Endothelial cell (in vitro differentiated cells): ENCODE data around the gene MOCS2. TPM values are rescaled to one million over a fixed set of nuclear protein-coding genes. Genes with fewer than 3 reads are reported as not detected.
"Not testable (repeated sequence)": the region's sequence is repeated elsewhere in the genome, so short reads cannot be mapped to it uniquely, and the experiment has no call there.

Experiments used
- DNase-seq: peaks from one replicate; pipeline ENCODE4 v3.0.0; 2021; ENCODE audit warnings: low spot score
- H3K27ac Mint-ChIP-seq: one replicate; pipeline ENCODE4 v1.8.0; 2021; ENCODE audit warnings: mixed read lengths, inconsistent platforms; ENCODE audit not compliant: unreplicated experiment
- H3K27me3 Mint-ChIP-seq: one replicate; pipeline ENCODE4 v1.8.0; 2021; ENCODE audit warnings: mild to moderate bottlenecking, moderate library complexity, mixed read lengths, inconsistent platforms; ENCODE audit not compliant: unreplicated experiment
- H3K36me3 Mint-ChIP-seq: one replicate; pipeline ENCODE4 v1.8.0; 2021; ENCODE audit warnings: mild to moderate bottlenecking, low read depth, mixed read lengths, inconsistent platforms; ENCODE audit not compliant: unreplicated experiment
- H3K4me1 Mint-ChIP-seq: one replicate; pipeline ENCODE4 v1.8.0; 2021; ENCODE audit warnings: mild to moderate bottlenecking, mixed read lengths, inconsistent platforms; ENCODE audit not compliant: unreplicated experiment
- H3K4me3 Mint-ChIP-seq: one replicate; pipeline ENCODE4 v1.8.0; 2021; ENCODE audit warnings: mild to moderate bottlenecking, mixed read lengths, inconsistent platforms; ENCODE audit not compliant: unreplicated experiment
- H3K9me3 Mint-ChIP-seq: one replicate; pipeline ENCODE4 v1.8.0; 2021; ENCODE audit warnings: mixed read lengths, inconsistent platforms; ENCODE audit not compliant: unreplicated experiment
- CTCF ChIP-seq: fragments of 200-600 bp; sonication (generic); IDR thresholded peaks from one replicate; pipeline ENCODE4 v1.5.0; 2021; ENCODE audit warnings: antibody characterized with exemption; ENCODE audit not compliant: unreplicated experiment
- total RNA-seq: library from RNA; stranded (reverse); fragmentation: NEBNext Ultra II Directional; extraction: Animal tissue kit (Norgen Biotek cat#: 25700); gene quantifications from one replicate; pipeline ENCODE4 v1.2.1, GENCODE V29; 2021; ENCODE audit not compliant: unreplicated experiment

MOCS2 gene
- total RNA-seq, 1 donor from 2014 or later: 29.6 TPM

- H3K27ac Mint-ChIP-seq: no peak overlapping the region
- no peak overlapping the region for H3K4me3 Mint-ChIP-seq
- TF ChIP-seq CTCF: no peak
- H3K36me3 Mint-ChIP-seq: no peaks in the 10 kb centered on the region
- no peaks in the 10 kb centered on the region for H3K9me3 Mint-ChIP-seq
- peaks cover 3% of the 10 kb centered on the region for H3K4me1 Mint-ChIP-seq
- DNase-seq: no peak
- peaks cover 1% of the 10 kb centered on the region for H3K27me3 Mint-ChIP-seq
Measured at GRCh38 chr5:53118879-53119278, 9.3 kb upstream of the MOCS2 start.

- TF ChIP-seq CTCF: no peak
- Mint-ChIP-seq H3K4me3 (no peak overlapping the region), H3K27ac (no peak overlapping the region), H3K27me3 (peaks cover 1% of the 10 kb centered on the region), H3K9me3 (no peaks in the 10 kb centered on the region), H3K36me3 (no peaks in the 10 kb centered on the region), H3K4me1 (peaks cover 3% of the 10 kb centered on the region)
- no peak for DNase-seq
Measured at GRCh38 chr5:53116597-53116996, 7.0 kb upstream of the MOCS2 start.

- no peaks in the 10 kb centered on the region for H3K9me3 Mint-ChIP-seq
- H3K36me3 Mint-ChIP-seq: no peaks in the 10 kb centered on the region
- H3K27me3 Mint-ChIP-seq: peaks cover 1% of the 10 kb centered on the region
- no peak for DNase-seq
- H3K4me1 Mint-ChIP-seq: peaks cover 4% of the 10 kb centered on the region
- H3K27ac Mint-ChIP-seq: no peak overlapping the region
- peak; percentile 47 for TF ChIP-seq CTCF
- no peak overlapping the region for H3K4me3 Mint-ChIP-seq
Measured at GRCh38 chr5:53114988-53115387, 5.4 kb upstream of the MOCS2 start.

- Mint-ChIP-seq H3K36me3 (no peaks in the 10 kb centered on the region), H3K27ac (no peak overlapping the region), H3K4me1 (peaks cover 7% of the 10 kb centered on the region), H3K9me3 (no peaks in the 10 kb centered on the region), H3K27me3 (no peaks in the 10 kb centered on the region), H3K4me3 (no peak overlapping the region)
- no peak for TF ChIP-seq CTCF
- DNase-seq: no peak
Measured at GRCh38 chr5:53113947-53114346, 4.4 kb upstream of the MOCS2 start.

GRCh38 chr5:53112909-53113308 is 3.4 kb upstream of the MOCS2 start:
- no peak for DNase-seq

GRCh38 chr5:53112307-53112706 is 2.8 kb upstream of the MOCS2 start:
- not testable (repeated sequence) for H3K9me3 Mint-ChIP-seq, H3K4me1 Mint-ChIP-seq, DNase-seq, H3K4me3 Mint-ChIP-seq, H3K36me3 Mint-ChIP-seq, H3K27me3 Mint-ChIP-seq, H3K27ac Mint-ChIP-seq

More at GRCh38 chr5:53112909-53113308, 3.4 kb upstream of the MOCS2 start:
- no peak overlapping the region for H3K4me3 Mint-ChIP-seq
- H3K4me1 Mint-ChIP-seq: peaks cover 6% of the 10 kb centered on the region
- no peaks in the 10 kb centered on the region for H3K9me3 Mint-ChIP-seq
- no peak for TF ChIP-seq CTCF
- no peak overlapping the region for H3K27ac Mint-ChIP-seq
- no peaks in the 10 kb centered on the region for H3K36me3 Mint-ChIP-seq
- H3K27me3 Mint-ChIP-seq: no peaks in the 10 kb centered on the region
